KMS-11 (cell line): ENCODE data around the gene STK25.
A peak's percentile ranks its signal among the peaks of the same experiment; 100 is the strongest.

ENCODE experiments used
- H2AFZ ChIP-seq: fragments of 200-600 bp; sonication (generic); 2 replicates; pipeline ENCODE4 v1.6.1; 2016; ENCODE audit warnings: antibody characterized with exemption, mixed run types, low read depth
- H3K27ac ChIP-seq: fragments of 200-600 bp; sonication (generic); 2 replicates; pipeline ENCODE4 v1.6.1; 2016; ENCODE audit warnings: mild to moderate bottlenecking, mixed run types
- H3K27me3 ChIP-seq: fragments of 200-600 bp; sonication (generic); 2 replicates; pipeline ENCODE4 v1.6.1; 2017; ENCODE audit warnings: mild to moderate bottlenecking, low read depth, mixed run types, moderate library complexity; ENCODE audit not compliant: insufficient read depth
- H3K36me3 ChIP-seq: fragments of 200-600 bp; sonication (generic); 2 replicates; pipeline ENCODE4 v1.6.1; 2017; ENCODE audit warnings: mild to moderate bottlenecking, mixed run types; ENCODE audit not compliant: insufficient read depth
- H3K4me1 ChIP-seq: fragments of 200-600 bp; sonication (generic); 2 replicates; pipeline ENCODE4 v1.6.1; 2016; ENCODE audit warnings: mild to moderate bottlenecking, low read depth, mixed run types; ENCODE audit not compliant: poor library complexity, severe bottlenecking
- H3K4me2 ChIP-seq: fragments of 200-600 bp; sonication (generic); 2 replicates; pipeline ENCODE4 v1.7.0; 2016; ENCODE audit warnings: mild to moderate bottlenecking, mixed run types
- H3K4me3 ChIP-seq: fragments of 200-600 bp; sonication (generic); IDR thresholded peaks from 2 replicates; pipeline ENCODE4 v1.6.1; 2017; ENCODE audit warnings: low read depth, low read length, mixed read lengths; ENCODE audit not compliant: insufficient read depth
- H3K79me2 ChIP-seq: fragments of 200-600 bp; sonication (generic); 2 replicates; pipeline ENCODE4 v1.6.1; 2016; ENCODE audit warnings: low read depth, mixed run types; ENCODE audit not compliant: insufficient read depth
- H3K9ac ChIP-seq: fragments of 200-600 bp; sonication (generic); 2 replicates; pipeline ENCODE4 v1.6.1; 2016; ENCODE audit warnings: mild to moderate bottlenecking, mixed run types
- H4K20me1 ChIP-seq: fragments of 200-600 bp; sonication (generic); 2 replicates; pipeline ENCODE4 v1.6.1; 2016; ENCODE audit warnings: mild to moderate bottlenecking, mixed run types; ENCODE audit not compliant: insufficient read depth
- CTCF ChIP-seq: fragments of 200-600 bp; sonication (generic); conservative IDR thresholded peaks from 2 replicates; pipeline ENCODE4 v1.6.1; 2017; ENCODE audit warnings: low read depth, mild to moderate bottlenecking, antibody characterized with exemption, low read length, moderate library complexity, mixed read lengths

STK25 gene

GRCh38 chr2:241445426-241445825 lies 63.0 kb downstream of the STK25 start:
- no peaks in the 10 kb centered on the region for H3K36me3 ChIP-seq
- no peaks in the 10 kb centered on the region for H4K20me1 ChIP-seq
- no peak for TF ChIP-seq CTCF

GRCh38 chr2:241443486-241444223 lies 64.7 kb downstream of the STK25 start:
- Histone ChIP-seq H4K20me1 (no peaks in the 10 kb centered on the region), H2AFZ (peak overlapping the region; percentile 10; the same call in 1 of the 2 replicates), H3K9ac (peak overlapping the region; percentile 21; the same call in 1 of the 2 replicates), H3K36me3 (no peaks in the 10 kb centered on the region), H3K4me2 (peak overlapping the region; percentile 88), H3K27me3 (no peaks in the 10 kb centered on the region), H3K4me1 (peaks cover 56% of the 10 kb centered on the region), H3K79me2 (no peaks in the 10 kb centered on the region), H3K4me3 (peak overlapping the region; percentile 2), H3K27ac (peak overlapping the region; percentile 65)
- no peak for TF ChIP-seq CTCF

More at GRCh38 chr2:241445426-241445825, 63.0 kb downstream of the STK25 start:
- no peak overlapping the region for H3K4me3 ChIP-seq
- no peaks in the 10 kb centered on the region for H3K79me2 ChIP-seq
- no peak overlapping the region for H2AFZ ChIP-seq
- peak overlapping the region; percentile 4; the same call in 1 of the 2 replicates for H3K9ac ChIP-seq
- no peaks in the 10 kb centered on the region for H3K27me3 ChIP-seq
- H3K4me1 ChIP-seq = peaks cover 56% of the 10 kb centered on the region
- H3K4me2 ChIP-seq = peak overlapping the region; percentile 88
- H3K27ac ChIP-seq = peak overlapping the region; percentile 65; the same call in 1 of the 2 replicates
